Measurements from ENCODE around the gene SYCE3.
A peak's percentile ranks its signal among the peaks of the same experiment; 100 is the strongest.

Gene SYCE3

DNA sequence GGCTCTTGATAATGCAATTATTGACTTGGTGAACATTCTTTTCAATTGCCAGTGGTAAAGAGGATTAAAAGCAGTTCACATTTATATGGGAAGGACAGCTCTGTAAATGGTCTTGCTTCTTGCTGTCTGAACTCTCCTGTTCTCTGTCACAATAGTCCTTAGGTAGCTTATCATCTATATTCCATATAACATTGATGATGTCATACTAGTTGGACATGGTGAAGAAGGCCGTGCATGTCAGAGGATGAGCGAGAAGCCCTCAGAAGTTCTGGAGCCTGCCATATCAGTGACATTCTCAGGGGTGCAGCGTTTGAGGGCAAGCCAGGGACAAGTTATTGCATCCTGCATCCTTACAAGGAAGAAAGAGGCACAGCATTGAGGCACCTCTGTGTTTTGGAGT lies 22.5 kb upstream of the SYCE3 start:
- DNase-seq (ENCODE audit: low read depth in 2 of 2): no peak
- TF ChIP-seq, protein P1, sequence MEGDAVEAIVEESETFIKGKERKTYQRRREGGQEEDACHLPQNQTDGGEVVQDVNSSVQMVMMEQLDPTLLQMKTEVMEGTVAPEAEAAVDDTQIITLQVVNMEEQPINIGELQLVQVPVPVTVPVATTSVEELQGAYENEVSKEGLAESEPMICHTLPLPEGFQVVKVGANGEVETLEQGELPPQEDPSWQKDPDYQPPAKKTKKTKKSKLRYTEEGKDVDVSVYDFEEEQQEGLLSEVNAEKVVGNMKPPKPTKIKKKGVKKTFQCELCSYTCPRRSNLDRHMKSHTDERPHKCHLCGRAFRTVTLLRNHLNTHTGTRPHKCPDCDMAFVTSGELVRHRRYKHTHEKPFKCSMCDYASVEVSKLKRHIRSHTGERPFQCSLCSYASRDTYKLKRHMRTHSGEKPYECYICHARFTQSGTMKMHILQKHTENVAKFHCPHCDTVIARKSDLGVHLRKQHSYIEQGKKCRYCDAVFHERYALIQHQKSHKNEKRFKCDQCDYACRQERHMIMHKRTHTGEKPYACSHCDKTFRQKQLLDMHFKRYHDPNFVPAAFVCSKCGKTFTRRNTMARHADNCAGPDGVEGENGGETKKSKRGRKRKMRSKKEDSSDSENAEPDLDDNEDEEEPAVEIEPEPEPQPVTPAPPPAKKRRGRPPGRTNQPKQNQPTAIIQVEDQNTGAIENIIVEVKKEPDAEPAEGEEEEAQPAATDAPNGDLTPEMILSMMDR (IDR thresholded peaks at IDR 0.05; ENCODE audit: low read depth, low read length): no peak
- no peak overlapping the region for H3K4me3 ChIP-seq (replicated peaks in 1 of 2; ENCODE audit: low read depth in 2 of 2, low read length in 2 of 2)

DNA sequence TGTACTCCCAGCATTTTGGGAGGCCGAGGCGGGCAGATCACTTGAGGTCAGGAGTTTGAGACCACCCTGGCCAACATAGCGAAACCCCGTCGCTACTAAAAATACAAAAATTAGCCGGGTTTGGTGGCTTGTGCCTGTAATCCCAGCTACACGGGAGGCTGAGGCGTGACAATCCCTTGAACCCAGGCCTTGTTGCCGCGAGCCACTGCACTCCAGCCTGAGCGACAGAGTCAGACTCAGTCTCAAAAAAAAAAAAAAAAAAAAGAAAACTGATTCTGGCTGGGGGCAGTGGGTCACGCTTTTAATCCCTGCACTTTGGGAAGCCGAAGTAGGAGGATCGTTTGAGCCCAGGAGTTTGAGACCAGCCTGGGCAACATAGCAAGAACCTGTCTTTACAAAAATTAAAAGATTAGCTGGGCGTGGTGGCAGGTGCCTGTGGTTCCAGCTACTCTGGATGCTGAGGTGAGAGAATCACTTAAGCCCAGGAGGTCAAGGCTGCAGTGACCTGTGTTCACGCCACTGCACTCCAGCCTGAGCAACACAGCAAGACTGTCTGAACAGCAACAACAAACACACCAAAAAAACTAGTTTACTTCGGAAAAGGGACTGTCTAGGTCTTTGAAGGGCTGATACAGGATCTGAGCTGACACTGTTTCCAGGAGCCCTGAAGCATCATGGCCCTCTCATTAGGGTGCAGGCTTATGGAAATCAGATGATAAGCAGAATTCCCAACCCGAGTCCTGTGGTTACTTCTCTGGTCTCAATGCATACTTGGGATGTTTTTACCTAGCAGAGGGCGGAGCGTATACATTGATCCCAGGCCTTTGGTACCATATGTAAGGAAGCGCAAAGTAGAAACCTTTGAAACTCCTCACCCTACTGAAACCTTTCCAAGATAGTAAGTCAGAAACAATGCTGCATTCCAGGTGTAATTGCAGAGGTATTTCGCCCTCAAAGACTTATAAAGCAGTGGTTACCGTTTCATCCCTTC lies 21.7 kb upstream of the SYCE3 start:
- TF ChIP-seq, protein P1 (IDR thresholded peaks at IDR 0.05; ENCODE audit: low read depth, low read length): no peak
- no peak for DNase-seq (ENCODE audit: low read depth in 2 of 2)
- H3K4me3 ChIP-seq (replicated peaks in 1 of 2; ENCODE audit: low read depth in 2 of 2, low read length in 2 of 2): no peak overlapping the region

DNA sequence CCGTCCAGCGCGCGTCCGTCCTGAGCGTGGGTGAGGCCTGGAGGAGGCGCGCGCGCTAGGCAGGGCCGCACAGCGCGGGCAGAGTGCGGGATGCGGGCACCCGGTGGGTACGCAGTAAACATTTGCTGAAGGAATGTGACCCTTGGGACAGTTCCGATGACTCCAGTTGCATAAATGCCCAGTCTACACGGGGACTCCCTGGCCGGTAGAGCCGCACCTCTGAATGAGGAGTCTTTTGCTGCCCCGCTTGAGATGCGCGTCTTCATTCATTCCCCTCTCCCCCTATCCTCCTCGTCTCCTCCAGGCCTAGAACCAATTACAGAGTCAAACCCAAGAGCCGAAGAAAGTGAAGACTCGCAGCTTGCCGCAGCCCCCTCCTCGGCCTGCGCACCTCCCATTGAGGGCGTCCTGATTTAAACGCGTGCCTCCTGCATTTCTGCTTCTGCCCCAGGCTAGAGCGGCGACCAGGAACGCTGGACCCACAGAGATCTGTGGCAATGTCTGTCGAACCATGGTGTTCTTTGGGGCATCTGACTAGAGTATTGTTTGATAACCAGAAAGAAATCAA lies 20.7 kb upstream of the SYCE3 start:
- no peak for DNase-seq (ENCODE audit: low read depth in 2 of 2)
- TF ChIP-seq, protein P1 (IDR thresholded peaks at IDR 0.05; ENCODE audit: low read depth, low read length): no peak

DNA sequence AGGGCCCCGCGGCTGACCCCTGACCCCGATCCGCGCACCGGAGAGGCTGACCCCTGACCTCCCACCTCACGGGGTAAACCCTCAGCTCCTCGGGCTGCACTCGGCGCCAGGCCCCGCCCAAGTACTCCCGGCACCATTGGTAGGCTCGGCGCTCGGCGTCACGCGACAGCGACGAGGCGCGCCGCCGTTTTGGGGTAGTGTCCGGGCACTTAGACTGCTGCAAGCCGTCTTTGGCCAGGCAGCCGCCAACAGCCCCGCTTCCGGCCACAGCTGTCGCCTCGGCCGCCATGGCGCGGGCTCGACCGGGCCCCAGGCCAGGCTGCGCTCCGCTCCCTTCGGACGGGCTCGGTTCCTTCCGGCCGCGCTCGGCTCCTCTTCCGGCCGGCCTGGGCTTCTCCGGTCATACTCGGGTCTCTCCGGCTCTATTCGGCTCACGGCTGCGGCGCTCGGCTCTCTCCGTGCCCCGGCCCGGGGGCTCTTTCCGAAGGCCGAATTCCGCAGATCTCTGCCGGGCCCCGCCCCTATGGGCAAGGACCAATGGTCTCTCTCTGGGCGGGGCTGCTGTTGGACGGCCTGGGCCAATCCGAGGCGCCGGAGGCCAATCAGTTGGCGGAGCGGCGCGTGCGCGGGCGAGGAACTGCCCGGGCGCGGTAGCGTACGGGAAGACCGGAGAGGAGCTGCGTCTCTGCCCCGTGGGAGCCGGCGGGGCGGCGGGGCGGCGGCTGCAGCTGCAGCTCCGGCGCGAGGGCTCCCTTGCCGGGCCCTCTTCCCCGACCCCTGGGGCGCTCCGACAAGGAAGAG lies 20.0 kb upstream of the SYCE3 start, which contains the start of gene CHKB:
CHKB (minus strand) TSS at position 357 of the 801 bp plus-strand sequence; CDS start at position 289, 68 bp downstream.
- DNase-seq (ENCODE audit: low read depth in 2 of 2): peak; percentile 97 to 98
- TF ChIP-seq, protein P1 (IDR thresholded peaks at IDR 0.05; ENCODE audit: low read depth, low read length): no peak
- peak within 1 kb of the TSS; percentile 83 to 84 for H3K4me3 ChIP-seq (replicated peaks in 1 of 2; ENCODE audit: low read depth in 2 of 2, low read length in 2 of 2)

More for the DNA sequence above, 20.7 kb upstream of the SYCE3 start:
- peak overlapping the region; percentile 54 to 84 for H3K4me3 ChIP-seq (replicated peaks in 1 of 2; ENCODE audit: low read depth in 2 of 2, low read length in 2 of 2)

DNA sequence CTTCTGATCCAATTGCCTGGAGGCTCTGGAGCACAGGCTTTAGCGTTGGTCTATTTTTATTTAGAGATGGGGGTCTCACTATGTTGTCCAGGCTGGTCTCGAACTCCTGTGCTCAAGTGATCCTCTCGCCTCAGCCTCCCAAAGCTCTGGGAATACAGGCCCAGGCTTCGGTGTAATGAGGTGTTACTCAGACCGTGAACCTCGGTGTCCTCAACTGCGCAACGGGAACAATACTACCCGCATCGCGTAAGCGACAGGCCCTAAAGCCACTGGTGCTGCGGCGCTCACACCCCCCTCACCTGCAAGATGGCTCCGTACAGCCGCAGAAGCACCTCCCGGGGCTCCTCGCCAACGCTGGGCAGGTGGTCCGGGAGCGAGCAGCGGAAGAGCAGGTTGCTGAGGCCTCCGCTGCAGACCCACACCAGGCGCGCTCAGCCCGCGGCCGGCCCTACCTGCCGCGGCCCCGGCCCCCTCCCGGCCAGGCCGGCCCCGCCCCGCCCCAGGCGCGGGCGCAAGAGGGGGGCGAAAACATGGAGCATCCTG lies 19.3 kb upstream of the SYCE3 start:
- TF ChIP-seq, protein P1 (IDR thresholded peaks at IDR 0.05; ENCODE audit: low read depth, low read length): no peak
- peak; percentile 11 to 26 for DNase-seq (ENCODE audit: low read depth in 2 of 2)
- peak overlapping the region; percentile 83 to 84 for H3K4me3 ChIP-seq (replicated peaks in 1 of 2; ENCODE audit: low read depth in 2 of 2, low read length in 2 of 2)

Data from cardiac fibroblast (primary cell).